Stimulated activated CD4-positive, alpha-beta T cell treated with anti-CD3 and anti-CD28 coated beads, Interleukin-2, amount 100 ng/mL, for 4 hours (primary cell): ENCODE measurements around the gene KIAA1210.

ENCODE experiments used
- DNase-seq: peaks from one replicate; pipeline ENCODE4 v3.0.0-alpha.2; 2020; ENCODE audit warnings: low read depth

KIAA1210 gene

DNA sequence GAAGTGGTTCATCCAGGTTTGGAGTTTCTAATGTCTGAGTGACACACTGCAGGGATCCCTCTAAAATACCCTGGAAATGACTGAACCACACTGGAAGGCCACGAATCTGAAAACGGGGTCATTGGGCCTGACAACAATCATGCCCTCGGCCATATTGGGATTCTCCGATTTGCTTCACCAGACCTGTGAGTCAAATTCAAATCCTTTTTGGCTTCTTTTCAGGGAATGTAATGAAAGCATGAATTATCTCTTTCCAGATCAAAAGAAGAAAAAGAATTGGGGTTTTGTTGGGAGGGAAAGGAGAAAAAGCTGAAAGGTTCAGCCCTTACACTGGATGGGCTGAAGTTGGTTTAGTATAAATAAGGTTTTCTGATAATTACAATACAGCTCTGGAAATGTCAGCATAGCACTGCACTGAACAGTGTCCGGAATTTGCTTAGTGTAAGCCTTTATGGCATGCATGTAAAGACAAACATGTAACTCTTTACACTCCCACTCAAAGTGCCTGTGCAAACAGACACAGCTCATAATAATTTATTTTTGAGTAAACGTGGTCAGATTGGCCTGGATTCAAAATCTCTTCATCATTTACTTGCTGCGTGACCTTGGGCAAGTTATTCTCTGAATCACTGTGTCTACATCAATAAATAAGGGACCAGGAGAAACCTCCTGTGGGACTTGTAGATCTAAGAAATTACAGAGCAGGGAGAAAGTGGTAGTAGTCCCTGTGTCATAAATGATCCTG is 33.4 kb downstream of the KIAA1210 start:
- no peak for DNase-seq

DNA sequence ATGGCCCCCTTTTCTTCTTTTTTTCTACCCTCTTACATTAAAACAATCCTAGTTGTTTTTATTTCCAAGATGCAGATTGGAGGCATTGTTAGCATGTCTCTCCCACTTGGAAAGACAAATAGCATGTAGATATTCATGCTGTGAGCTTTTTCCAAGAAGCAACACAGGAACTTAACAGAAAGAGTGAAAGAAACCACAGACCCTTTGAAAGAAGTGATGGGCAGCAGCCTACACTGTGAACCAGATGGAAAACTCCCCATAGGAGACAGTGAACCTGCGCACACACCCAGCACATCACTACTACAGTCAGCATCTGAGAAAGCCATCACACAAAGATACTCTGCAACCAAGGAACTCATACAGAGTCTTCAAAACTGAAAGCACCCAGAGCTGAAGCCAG is 37.0 kb downstream of the KIAA1210 start:
- no peak for DNase-seq

DNA sequence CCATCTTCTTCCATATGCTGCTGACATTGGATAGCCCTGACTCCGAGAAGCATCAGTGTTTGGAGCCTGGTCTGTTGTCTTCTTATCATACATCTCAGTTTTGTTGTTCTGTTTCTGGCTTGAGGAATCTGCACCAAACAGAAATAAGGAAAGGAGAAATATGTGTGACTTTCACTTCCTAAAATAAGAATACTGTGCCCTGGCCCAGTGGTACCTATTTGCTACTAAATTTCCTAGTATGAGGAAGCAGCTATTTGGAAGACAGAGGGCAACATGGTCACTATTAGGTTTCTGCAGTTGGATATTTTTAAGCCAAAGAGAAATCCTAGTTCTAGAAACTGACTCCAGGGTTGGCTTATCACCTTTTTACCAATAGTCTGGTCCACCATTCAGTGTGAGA is 38.0 kb downstream of the KIAA1210 start:
- DNase-seq, result no peak

DNA sequence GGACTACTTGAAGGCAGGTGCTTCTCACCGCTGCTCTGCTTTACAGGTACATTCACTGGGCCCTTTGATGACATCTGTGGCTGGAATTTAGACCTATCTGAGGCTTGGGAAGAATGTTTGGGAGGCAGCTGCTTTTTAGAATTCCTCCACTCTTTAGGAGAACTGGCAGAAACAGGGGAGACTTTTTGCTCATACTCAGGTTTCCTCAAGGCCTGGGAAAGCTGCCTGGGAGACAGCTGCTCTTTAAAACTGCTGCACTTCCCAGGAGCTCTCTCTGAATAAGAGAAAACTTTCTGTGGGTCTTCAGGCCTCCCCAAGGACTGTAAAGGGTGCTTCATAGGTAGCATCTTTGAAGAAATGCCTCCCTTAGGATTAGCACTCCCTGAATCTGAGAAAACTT is 40.5 kb downstream of the KIAA1210 start:
- no peak for DNase-seq

DNA sequence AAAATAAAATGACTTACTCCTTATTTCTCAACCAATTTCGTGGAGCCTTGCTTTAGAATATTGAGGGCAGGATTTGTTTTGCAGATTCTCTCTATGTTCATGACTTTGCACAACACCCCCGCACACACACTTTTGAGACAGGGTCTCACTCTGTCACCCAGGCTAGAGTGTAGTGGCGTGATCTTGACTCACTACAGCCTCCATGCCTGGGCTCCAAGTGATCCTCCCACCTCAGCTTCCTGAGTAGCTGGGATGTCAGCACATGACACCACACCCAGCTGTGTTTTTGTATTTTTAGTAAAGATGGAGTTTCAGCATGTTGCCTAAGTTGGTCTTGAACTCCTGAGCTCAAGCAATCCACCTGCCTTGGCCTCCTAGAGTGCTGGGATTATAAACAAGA is 42.8 kb downstream of the KIAA1210 start:
- no peak for DNase-seq

DNA sequence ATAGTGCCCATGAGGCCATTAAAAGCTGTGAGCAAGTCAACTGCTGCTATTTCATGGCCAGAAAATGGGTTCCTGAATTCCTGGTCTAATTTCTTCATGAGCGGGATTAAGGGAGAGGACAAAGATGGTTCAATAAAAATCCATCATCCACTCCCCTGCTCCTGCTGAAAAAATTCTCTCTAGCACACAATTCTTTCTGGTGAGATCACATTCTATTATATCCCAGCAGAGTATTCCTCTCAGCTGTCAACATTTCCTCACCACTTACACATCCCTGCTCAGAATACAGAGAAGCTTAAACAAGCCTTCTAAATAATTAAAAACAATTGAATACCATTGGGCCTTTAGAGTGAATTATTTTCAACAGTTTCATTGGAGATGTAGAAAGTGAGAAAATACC is 45.3 kb downstream of the KIAA1210 start:
- no peak for DNase-seq

DNA sequence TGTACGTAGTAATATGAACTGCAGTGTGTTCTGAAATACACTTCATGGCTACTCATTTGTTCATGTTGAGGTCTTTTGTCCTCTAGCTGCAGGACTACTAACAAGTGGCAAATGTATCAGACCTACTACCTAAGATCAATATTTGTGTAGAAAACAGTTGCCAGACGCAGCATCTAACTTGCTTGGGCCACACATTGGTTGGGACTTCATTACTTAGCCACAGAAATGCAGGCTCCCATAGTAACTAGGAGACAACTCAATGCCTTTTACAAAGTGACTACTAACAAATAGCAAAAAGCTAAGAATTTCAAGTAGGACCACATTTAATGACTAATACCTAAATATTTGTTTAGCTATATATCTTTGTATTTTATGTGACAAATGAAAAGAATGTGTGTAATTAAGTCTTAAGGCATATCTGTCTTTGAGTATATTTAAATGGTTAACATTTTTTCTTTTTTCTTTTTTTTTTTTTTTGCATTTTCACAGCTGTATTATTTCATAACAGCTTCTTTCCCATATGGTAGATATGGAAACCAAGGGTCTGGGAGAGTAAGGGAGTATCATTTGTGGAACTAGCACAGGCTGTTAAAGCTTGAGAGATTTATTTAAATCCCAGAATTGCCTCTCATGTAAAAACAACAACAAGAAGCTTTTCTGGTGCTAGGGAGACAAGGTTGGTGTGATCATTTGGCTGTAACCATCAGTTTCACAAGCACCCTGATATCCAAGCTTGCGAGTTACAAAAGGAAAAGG is 52.2 kb downstream of the KIAA1210 start:
- no peak for DNase-seq

DNA sequence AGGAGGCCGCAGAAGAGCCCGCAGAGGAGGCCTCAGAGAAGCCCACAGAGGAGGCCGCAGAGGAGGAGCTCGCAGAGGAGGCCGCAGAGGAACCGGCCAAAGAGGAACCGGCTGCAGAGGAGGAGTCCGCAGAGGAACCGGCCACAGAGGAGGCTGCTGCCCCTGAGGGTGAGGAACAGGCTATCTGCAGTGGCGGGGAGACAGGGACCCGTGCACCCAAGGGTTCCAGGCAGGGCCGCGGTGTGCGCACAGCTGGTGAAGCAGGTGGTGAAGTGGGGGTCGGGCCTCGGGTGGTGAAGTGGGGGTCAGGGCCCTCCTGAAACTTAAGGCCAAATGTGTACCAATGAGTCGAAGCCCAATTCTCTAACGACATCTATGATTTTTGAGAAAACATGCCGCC is 53.7 kb downstream of the KIAA1210 start:
- DNase-seq, result no peak

DNA sequence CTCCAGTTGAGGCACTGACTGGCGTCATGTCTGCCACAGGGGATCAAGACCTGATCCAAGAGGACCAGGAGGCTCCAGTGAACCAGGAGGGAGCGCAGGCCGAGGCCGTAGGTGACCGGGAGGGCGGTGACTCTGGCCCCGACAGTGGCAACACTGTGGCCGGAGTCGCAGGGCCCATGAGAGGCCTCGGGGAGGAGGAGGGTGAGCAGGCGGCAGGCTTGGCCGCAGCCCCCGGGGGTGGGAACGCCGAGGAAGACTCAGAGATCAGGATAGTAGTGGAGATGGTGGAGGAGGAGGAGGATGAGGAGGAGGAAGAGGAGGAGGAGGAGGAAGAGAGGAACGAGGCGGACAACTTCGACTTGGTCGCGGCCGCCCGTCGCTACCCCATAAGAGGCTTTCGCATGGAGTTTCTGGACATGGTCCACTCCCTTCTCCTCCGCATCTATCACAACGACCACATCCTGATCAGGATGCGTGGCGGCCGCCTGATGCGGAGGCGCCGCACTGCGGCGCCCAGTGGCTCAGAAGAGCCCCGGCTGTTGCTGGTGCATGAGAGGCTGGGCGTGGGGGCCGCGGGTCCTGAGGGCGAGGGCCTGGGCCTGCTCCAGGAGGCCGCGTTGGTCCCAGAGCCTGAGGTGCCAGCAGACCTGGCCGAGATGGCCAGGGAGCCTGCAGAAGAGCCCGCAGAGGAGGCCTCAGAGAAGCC is 54.3 kb downstream of the KIAA1210 start:
- no peak for DNase-seq

DNA sequence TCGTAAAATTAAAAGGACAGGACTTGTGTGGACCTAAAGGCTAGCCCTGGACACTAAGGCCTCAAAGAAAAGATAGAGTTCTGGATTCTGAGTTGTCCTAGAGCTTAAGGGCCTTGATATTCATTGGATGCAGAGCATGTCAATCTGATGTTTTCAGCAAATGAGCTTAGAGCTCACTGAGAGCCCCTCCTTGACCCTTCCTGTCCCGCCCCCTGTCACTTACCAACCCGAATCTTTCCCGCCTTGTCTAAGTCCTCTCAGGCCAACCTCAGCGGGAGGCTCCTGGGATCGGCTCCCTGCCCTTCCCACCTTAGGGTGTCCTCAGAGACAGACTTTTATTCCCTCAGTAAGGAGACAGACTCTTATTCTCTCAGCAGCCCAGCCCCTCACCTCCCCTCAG is 54.9 kb downstream of the KIAA1210 start, which contains the start of gene CT47C1:
TSS of gene CT47C1 (plus strand) at position 250 of the 400 bp plus-strand sequence. CDS start 233 bp downstream, outside the sequence.
- DNase-seq, result no peak

DNA sequence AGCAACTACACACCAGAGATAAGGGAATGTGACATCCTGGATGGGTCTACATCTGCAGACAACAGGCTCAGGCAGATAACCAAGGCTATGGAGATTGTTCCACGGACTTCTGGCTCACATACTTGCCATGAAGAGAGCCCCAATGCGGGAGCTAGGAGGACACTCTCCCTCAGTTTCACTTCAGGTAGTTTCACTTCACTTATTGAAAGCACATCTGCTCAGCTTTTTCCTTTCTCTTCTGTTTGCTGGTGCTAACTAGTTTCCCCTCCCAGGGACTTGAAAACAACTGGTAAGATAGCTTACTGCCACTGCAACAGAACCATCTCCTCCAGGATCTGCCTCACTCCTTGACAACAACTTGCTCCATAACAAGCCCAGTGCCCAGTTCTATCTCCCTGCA is 56.2 kb downstream of the KIAA1210 start:
- no peak for DNase-seq

DNA sequence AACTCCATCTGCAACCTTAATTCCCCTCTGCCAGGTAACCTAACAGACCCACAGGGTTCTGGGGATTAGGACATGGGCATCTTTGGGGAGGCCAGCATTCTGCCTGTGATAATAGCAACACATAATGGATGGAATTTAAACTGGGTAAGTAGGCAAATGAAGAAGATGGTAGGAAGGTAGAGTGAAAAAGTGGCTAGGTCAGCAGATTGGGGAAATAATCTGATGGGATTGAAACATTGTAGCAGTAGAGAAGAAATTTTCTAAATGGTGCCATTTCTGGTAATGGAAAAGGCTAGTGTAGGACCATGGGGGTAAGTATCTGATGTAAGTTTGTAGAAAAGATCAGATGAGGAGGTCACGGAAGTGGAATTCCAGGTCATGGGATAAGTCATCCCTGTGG is 57.9 kb downstream of the KIAA1210 start:
- DNase-seq, result no peak

DNA sequence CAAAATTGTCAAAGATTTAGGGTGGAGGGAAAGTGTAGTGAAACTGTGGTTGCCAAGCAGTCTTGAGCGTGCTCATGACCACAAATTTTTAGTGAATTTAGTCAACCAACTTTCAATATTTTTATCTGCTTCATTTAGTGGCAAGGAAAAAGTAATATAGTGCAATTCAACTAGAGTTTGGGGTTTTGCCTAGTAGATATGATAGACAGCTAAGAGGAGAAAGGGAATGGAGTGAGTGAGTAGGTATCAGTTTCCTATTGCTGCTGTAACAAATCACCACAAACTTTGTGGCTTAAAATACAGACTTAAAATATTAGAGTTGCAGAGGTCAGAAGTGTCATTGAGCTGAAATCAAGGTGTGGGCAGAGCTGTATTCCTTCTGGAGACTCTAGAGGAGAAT is 58.5 kb downstream of the KIAA1210 start:
- no peak for DNase-seq

DNA sequence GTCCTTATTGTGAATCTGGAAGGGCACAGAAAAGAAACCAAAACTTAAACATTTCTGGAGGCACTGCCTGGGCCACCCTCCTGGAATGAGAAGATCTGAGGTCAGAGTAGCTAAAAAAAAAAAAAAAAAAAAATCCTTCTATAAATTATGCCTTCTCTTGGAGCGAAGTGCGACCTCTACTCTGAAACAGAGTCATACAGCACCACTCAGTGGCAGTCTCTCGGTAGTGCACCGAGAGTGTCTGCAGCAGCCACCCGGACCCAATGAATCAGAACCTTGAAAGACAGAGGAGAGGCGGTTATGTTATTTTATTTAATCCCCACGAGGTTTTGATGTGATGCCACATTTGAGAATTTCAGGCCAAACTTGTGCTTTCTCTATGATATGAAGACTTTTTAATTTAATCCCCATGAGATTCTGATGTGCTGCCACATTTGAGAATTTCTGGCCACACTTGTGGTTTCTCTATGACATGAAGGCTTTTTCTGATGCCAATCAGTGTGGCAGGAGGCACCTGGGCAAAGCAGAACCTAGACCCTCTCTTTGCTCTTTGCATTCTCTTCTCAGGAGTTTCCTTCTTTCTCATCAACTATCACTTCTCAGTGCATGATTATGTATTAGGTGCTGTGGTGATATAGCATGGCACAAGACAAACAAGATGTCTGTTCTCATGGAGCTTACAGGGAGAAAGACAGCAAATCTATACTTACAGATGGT is 60.4 kb downstream of the KIAA1210 start:
- DNase-seq, result peak; percentile 6

DNA sequence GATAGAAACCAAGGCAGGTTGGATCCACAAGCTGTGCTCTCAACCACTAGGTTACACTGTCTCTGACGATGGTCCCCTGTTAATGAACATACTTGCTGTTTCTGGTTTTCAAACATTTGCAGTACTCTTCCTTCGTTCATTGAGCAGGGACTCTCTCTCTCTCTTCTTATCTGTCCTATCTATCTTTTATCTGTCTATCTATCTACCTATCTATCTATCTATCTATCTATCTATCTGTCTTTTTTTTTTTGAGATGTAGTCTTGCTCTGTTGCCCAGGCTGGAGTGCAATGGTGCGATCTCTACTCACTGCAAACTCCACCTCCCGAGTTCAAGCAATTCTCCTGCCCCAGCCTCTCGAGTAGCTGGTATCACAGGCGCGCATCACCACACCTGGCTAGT is 64.2 kb downstream of the KIAA1210 start:
- DNase-seq, result no peak

DNA sequence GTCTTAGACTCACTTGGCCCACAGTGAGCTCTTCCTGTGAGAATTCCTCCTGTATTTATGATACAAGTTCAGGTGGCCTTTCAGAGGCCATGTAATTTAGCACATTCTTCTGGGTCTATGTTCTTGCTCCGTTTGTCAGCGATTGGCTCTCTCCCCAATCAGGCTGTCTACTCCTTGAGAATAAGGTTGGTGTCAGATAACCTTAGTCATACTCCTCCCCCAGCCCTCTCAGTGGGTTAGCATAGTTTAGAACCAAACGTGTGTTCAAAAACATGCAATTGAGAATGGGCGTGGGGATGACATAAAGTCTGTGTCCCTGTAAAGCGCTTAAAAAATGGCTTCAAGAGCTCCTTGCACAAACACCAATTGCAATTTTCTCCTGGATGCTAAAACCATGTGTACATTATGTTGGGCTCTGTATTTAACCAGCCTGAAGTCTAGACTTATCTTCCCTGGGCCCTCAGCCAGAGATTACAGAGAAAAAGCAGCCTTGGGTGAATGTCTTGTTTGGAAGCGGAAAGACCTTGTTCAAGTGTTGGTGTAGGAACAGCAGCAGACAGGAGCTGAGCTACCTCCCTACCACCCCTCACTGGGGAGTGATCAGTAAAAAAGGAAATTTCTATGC is 64.8 kb downstream of the KIAA1210 start:
- DNase-seq, result no peak

DNA sequence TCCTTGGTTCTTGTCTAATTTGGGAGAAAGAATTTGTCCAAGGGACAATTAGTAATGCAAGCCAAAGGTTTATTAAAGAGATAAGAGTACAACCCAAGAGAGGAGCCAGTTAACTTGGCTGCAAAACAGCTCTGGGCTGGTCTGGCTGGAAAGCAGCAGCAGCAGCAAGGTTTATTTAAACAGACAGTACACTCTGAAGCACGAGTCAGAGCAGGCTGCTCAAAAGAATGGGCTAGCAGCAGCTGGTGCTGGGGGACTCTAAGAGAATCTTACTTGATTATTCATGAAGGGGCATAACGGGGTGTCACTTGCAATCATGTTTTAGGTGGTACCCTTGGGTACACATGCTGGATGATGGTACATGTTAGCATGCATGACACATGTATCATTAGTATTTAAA is 71.9 kb downstream of the KIAA1210 start:
- DNase-seq, result no peak

DNA sequence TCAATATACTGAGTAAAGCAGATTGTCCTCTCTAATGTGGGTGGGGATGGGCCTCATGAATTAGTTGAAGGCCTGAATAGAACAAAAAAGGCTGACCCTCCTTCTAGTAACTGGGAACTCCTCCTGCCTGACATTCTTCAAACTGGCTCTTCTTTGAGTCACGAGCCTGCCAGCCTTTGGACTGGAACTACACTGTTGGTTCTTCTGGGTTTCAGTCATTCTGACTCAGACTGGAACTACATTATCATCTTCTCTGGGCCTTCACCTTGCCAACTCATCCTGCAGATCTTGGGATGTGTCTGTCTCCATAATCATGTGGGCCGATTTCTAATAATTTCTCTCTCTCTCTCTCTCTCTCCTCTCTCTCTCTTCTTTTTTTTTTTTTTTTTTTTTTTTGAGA is 81.7 kb downstream of the KIAA1210 start:
- no peak for DNase-seq

DNA sequence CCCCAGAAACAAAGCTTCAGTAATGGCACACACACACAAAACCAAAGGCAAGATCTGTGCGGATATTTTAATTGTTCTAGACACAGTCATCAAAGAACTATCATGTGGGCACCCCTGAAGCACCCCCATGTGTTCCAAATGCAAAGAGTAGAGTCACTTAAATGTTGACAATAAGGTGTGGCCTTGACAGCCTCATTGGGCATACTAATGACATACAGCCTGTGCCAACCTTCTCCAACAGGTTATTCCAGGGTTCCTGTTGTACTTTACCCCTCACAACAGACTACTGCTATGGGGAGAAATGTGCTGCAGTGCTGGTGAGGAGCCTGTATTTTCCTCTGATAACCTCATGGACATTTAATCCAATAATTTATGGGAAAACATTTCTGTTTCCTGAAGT is 84.6 kb downstream of the KIAA1210 start:
- no peak for DNase-seq

DNA sequence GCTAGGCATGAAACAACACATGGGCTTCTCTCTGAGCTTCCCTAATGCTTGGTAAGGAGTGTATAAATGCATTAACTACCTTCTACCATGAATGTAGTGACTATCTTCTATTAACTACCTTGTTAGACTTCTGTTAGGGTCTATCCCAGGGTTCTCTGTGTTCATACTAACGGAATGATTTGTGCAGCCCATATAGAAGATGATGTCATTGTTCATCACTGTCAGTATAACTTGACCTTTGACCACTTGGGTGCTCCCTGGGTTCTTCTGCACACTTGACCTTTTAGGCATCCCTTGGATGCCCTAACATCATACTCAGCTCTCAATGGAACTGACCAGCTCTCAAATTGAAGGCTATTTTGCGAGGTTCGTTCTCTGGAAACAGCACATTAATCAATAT is 85.6 kb downstream of the KIAA1210 start:
- no peak for DNase-seq

DNA sequence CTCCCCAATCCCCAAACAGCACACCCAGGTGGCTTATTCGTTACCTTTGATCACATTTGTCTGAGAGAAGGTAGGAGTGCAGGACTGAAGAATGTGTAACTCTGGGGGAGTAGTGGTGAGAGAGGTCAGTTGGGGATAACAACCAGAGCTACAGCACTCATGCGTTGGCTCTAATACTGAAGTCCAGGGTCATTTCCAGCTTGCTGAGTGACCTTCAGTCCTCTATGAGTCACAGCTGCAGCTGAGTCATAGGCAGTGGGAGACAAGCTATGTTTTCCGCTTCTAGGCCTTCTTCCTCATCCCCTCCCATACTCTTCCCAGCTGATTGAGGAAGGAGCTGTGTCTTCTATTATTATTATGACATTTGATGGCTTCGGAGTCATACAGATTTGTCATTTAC is 86.4 kb downstream of the KIAA1210 start:
- no peak for DNase-seq

DNA sequence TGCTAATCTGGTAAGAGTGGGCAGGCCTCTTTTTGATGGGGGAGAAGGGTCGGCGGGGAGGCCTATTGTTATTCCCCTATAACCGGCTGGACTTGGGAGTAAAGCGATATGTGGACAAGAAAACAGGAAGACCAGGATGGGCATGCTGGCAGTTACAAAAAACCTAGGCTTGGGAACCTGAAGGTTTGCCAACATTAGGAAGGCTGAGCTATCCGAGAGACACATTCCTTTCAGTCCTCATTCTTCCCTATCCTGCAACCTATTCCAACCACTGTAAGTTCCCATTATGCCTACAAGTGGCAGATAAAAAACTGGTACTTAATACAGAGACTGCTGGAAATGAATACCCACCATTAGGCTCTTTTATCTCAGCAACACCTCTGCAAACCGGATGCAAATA is 87.2 kb downstream of the KIAA1210 start:
- DNase-seq, result no peak
